AG04450 (cell line): ENCODE measurements around the gene ADGRV1. TPM values are rescaled to one million over a fixed set of nuclear protein-coding genes. Genes with fewer than 3 reads are reported as not detected.

Source experiments
- CTCF ChIA-PET: fragments of 300-600, 350-600 bp; formaldehyde crosslinking; extraction: SDS; loops from one replicate; lab custom pipeline; 2022; ENCODE audit warnings: antibody characterized with exemption, inconsistent platforms; lab: Charles Lee
- POLR2A ChIA-PET: fragments of 350-600 bp; formaldehyde crosslinking; extraction: SDS; loops from one replicate; lab custom pipeline; 2021; ENCODE audit warnings: antibody characterized with exemption, inconsistent platforms; lab: Yijun Ruan, JAX
- DNase-seq: peaks from one replicate; pipeline ENCODE4 v3.0.0-alpha.2; 2011; ENCODE audit warnings: low read depth, low spot score
- H3K27ac ChIP-seq: one replicate; pipeline ENCODE4 v1.5.1; 2012; ENCODE audit warnings: low read depth, low read length, control low read depth
- H3K27me3 ChIP-seq: one replicate; pipeline ENCODE4 v1.6.0; 2012; ENCODE audit warnings: low read length; ENCODE audit not compliant: control insufficient read depth, insufficient read depth
- H3K4me3 ChIP-seq: 2 replicates; pipeline ENCODE4 v1.5.1; 2011; ENCODE audit warnings: mild to moderate bottlenecking, low read depth, low read length, control low read depth
- H3K9me3 ChIP-seq: 2 replicates; pipeline ENCODE4 v1.5.1; 2012; ENCODE audit warnings: low read length; ENCODE audit not compliant: control insufficient read depth, insufficient read depth
- polyA plus RNA-seq: library from polyadenylated mRNA; depleted of rRNA; stranded (reverse); fragments of >200 nt; gene quantifications from 2 replicates; pipeline ENCODE4 v1.2.3, GENCODE V29; 2011
- TF ChIP-seq, protein P1 (sequence below): IDR thresholded peaks from 2 replicates; pipeline ENCODE4 v1.5.1; 2011; ENCODE audit warnings: low read depth, low read length, control low read depth, inconsistent platforms

ADGRV1 gene
- polyA plus RNA-seq, 1 experiment: 0.06 TPM

DNA sequence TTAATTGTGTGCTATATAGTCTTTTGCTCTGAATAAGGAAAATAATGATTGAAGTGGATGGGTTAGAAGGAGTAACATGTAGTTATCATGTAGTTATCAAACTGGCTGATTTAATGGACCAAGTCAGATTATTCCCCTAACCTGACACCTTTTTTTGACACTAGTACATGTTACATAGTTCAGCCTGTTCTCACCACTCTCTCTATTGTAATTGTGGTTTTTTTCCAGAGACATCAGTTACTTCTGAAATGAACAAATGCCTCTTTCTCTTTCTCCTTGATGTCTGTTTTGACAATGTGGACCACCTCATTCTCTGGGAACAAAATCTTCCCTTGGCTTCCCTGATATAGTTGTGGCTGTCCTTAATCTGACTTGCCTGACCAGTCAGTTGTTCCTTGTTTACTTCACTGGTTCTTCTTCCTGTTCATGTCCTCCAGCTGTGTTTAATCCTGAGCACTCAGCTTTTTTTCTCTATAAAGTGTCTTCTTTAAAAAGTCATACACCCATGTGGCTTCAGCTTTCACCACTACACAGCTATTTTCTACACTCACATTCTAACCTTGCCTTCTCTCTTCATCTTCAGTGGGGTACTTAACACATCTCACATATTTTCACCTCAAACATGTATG, 581.1 kb downstream of the ADGRV1 start:
- TF ChIP-seq, protein P1, sequence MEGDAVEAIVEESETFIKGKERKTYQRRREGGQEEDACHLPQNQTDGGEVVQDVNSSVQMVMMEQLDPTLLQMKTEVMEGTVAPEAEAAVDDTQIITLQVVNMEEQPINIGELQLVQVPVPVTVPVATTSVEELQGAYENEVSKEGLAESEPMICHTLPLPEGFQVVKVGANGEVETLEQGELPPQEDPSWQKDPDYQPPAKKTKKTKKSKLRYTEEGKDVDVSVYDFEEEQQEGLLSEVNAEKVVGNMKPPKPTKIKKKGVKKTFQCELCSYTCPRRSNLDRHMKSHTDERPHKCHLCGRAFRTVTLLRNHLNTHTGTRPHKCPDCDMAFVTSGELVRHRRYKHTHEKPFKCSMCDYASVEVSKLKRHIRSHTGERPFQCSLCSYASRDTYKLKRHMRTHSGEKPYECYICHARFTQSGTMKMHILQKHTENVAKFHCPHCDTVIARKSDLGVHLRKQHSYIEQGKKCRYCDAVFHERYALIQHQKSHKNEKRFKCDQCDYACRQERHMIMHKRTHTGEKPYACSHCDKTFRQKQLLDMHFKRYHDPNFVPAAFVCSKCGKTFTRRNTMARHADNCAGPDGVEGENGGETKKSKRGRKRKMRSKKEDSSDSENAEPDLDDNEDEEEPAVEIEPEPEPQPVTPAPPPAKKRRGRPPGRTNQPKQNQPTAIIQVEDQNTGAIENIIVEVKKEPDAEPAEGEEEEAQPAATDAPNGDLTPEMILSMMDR: no peak
- POLR2A ChIA-PET: interaction anchor here (1.1 kb wide), 1 partner anchor 244 kb away, joined by 4 read pairs; no protein-coding TSS in a partner anchor
- H3K4me3 ChIP-seq: no peak overlapping the region
- H3K9me3 ChIP-seq: peaks cover 2% of the 10 kb centered on the region; the same call in 1 of the 2 replicates
- H3K27ac ChIP-seq: no peak overlapping the region
- DNase-seq: no peak
- CTCF ChIA-PET: interaction anchor here (0.8 kb wide), 1 partner anchor 245 kb away, joined by 3 read pairs; no protein-coding TSS in a partner anchor
- no peaks in the 10 kb centered on the region for H3K27me3 ChIP-seq

GRCh38 chr5:91140657-91141056, 582.1 kb downstream of the ADGRV1 start:
- ChIA-PET CTCF (no interaction called here), POLR2A (interaction anchor here (1.1 kb wide), 1 partner anchor 243 kb away, joined by 4 read pairs; no protein-coding TSS in a partner anchor)
- Histone ChIP-seq H3K9me3 (peaks cover 2% of the 10 kb centered on the region; the same call in 1 of the 2 replicates), H3K27ac (no peak overlapping the region), H3K27me3 (no peaks in the 10 kb centered on the region), H3K4me3 (no peak overlapping the region)
- no peak for DNase-seq
- TF ChIP-seq, protein P1: no peak

- Histone ChIP-seq H3K27me3 (no peaks in the 10 kb centered on the region), H3K4me3 (no peak overlapping the region), H3K9me3 (peaks cover 2% of the 10 kb centered on the region; the same call in 1 of the 2 replicates), H3K27ac (no peak overlapping the region)
- ChIA-PET POLR2A (interaction anchor here (0.6 kb wide), 1 partner anchor 138 kb away, joined by 6 read pairs; no protein-coding TSS in a partner anchor), CTCF (interaction anchor here (1.0 kb wide), 1 partner anchor 39 kb away, joined by 4 read pairs; no protein-coding TSS in a partner anchor)
- DNase-seq: no peak
- TF ChIP-seq, protein P1: no peak
Measured at GRCh38 chr5:91141642-91142041, 583.0 kb downstream of the ADGRV1 start.

DNA sequence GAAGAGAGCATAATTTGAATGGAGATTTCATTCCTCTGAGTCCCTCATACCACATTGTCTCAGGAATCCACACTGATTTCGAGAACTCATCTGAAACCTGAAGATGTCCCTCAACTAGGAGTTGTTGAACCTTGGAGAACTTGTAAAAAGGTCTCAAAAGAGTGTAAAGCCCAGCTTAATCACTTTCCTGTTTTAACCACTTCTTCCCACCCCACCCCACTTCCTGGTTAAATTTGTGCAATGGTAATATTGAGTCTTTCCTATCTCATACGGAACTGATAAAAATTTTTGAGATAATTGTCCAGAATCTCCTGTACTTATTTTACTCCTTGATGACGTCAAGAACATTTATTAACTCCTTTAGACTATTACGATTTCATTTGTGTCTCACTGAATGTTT, 583.8 kb downstream of the ADGRV1 start:
- Histone ChIP-seq H3K27me3 (no peaks in the 10 kb centered on the region), H3K9me3 (peaks cover 2% of the 10 kb centered on the region; the same call in 1 of the 2 replicates), H3K27ac (no peak overlapping the region), H3K4me3 (no peak overlapping the region)
- DNase-seq: no peak
- POLR2A ChIA-PET: no interaction called here
- CTCF ChIA-PET: interaction anchor here (1.0 kb wide), 1 partner anchor 40 kb away, joined by 4 read pairs; no protein-coding TSS in a partner anchor
- TF ChIP-seq, protein P1: no peak

- H3K27ac ChIP-seq: no peak overlapping the region
- no peak overlapping the region for H3K4me3 ChIP-seq
- TF ChIP-seq, protein P1: no peak
- H3K27me3 ChIP-seq: no peaks in the 10 kb centered on the region
- ChIA-PET POLR2A (no interaction called here), CTCF (no interaction called here)
- no peak for DNase-seq
- H3K9me3 ChIP-seq: peaks cover 2% of the 10 kb centered on the region; the same call in 1 of the 2 replicates
Measured at GRCh38 chr5:91142819-91143218, 584.2 kb downstream of the ADGRV1 start.
